SHP77 treated with DMSO at 0.1 percent for 48 hours (cell line): Measurements from ENCODE around the gene GAGE10.
"Not testable (repeated sequence)": the region's sequence is repeated elsewhere in the genome, so short reads cannot be mapped to it uniquely, and the experiment has no call there.

Experiments used
- DNase-seq: peaks from one replicate; lab custom pipeline; 2025; lab: John Stamatoyannopoulos, UW

Gene GAGE10

DNA sequence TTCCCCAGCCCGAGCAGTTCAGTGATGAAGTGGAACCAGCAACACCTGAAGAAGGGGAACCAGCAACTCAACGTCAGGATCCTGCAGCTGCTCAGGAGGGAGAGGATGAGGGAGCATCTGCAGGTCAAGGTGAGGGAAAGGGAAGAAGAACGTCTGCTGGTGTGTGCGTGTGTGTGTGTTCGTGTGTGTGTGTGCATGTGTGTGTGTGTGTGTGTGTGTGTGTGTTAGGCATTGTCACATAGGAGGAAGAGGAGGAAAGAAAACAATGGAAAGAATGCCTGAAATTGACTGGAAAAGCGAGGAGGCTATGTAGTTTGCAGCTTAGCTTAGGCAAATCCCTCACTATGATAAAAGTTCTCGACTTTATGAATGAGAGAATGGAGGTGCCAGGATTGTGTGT, 20.3 kb downstream of the GAGE10 start:
- DNase-seq, result not testable (repeated sequence)

GRCh38 chrX:49330421-49330820, 27.0 kb downstream of the GAGE10 start:
- not testable (repeated sequence) for DNase-seq

- not testable (repeated sequence) for DNase-seq
These were observed 27.8 kb downstream of the GAGE10 start, which contains the start of gene GAGE13 for GRCh38 chrX:49331282-49331681. Gene GAGE13 (plus strand): TSS chrX:49331582. CDS start chrX:49332738, 1,156 bp downstream.

DNA sequence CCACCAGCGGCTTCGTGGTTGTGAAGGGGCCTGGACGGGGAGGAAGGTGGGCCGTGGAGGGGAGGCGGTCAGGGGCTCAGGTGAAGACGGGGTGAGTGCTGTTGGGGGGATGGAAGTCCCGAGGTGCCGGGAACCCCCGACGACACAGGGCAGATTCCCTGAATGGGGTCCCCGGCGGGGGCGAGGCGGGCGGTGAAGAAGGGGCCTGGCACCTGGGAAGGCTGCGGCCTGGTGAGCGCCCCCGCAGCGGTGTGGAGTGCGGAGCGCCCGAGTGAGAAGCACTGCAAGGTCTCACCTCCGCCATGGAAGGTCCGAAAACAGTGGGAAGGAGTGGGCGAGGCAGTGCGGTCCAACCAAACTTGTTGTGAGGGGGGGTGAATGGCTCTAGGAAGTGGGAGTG, 28.4 kb downstream of the GAGE10 start:
- DNase-seq, result not testable (repeated sequence)

- DNase-seq, result not testable (repeated sequence)
These were observed 38.0 kb downstream of the GAGE10 start for GRCh38 chrX:49341449-49341848.

DNA sequence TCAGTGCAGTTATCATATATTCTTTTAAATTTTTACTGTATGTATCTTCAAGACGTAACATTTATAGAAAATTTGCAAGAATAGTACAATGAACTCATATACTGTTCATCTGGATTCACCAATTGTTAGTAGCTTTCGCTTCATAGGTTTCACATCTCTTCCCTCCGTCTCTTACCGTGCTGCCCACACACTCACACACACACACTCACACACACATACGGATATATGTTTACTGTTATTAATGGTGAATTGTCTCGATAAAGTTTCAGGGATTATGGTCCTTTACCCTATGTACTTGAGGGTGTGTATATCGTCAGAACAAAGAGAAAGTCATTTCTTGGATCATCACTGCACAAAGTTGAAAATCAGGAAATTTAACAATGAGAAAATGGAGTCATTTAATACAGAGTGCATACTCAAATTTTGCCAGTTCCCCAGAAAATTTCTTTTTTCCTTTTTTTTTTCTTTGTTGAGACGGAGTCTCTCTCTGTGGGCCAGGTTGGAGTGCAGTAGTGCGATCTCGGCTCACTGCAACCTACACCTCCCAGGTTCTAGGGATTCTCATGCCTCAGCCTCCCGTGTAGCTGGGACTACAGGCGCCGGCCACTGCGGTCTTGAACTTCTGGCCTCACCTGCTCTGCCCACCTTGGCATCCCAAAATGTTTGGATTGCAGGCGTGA, 41.2 kb downstream of the GAGE10 start:
- not testable (repeated sequence) for DNase-seq

- not testable (repeated sequence) for DNase-seq
These were observed 42.0 kb downstream of the GAGE10 start for GRCh38 chrX:49345402-49345801.

DNA sequence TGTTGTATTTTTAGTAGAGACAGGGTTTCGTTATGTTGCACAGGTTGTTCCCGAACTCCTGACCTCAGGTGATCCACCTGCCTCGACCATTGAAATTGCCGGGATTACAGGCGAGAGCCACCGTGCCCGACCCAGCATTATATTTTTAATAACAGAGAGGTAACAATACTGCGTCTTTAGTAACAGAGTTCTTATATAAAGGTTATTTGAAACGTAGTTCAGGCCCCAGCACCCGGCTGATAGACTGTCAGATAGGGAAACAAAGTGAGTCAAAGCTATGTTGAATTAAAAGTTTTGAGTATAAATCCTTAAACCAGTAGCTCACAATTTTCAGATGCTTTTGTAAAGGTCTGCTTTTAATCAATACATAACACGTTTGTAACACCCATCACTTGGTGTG, 42.7 kb downstream of the GAGE10 start:
- not testable (repeated sequence) for DNase-seq
